ENCODE data around the gene DNAH8.

The DNAH8 gene, protein sequence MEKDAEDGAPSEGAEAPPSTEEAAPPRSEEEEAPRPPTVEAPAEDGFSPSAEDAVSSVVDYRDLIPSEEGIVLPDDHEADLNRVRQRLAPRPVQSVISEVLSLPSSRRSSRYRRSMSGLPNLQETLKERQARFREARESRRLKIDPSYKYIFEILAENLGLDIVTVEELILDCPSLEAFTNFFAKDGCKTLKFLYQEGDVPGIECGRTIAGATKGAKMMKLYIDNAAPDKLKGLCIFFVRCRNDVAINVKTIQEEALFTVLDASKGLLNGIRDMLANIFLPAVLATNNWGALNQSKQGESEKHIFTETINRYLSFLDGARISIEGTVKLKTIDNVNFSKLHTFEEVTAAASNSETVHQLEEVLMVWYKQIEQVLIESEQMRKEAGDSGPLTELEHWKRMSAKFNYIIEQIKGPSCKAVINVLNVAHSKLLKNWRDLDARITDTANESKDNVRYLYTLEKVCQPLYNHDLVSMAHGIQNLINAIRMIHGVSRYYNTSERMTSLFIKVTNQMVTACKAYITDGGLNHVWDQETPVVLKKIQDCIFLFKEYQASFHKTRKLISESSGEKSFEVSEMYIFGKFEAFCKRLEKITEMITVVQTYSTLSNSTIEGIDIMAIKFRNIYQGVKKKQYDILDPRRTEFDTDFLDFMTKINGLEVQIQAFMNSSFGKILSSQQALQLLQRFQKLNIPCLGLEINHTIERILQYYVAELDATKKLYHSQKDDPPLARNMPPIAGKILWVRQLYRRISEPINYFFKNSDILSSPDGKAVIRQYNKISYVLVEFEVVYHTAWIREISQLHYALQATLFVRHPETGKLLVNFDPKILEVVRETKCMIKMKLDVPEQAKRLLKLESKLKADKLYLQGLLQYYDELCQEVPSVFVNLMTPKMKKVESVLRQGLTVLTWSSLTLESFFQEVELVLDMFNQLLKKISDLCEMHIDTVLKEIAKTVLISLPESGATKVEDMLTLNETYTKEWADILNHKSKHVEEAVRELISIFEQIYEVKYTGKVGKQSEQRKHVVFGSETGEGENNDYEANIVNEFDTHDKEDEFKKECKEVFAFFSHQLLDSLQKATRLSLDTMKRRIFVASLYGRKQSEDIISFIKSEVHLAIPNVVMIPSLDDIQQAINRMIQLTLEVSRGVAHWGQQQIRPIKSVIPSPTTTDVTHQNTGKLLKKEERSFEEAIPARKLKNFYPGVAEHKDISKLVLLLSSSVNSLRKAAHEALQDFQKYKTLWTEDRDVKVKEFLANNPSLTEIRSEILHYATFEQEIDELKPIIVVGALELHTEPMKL (N-terminal part only)

DNA sequence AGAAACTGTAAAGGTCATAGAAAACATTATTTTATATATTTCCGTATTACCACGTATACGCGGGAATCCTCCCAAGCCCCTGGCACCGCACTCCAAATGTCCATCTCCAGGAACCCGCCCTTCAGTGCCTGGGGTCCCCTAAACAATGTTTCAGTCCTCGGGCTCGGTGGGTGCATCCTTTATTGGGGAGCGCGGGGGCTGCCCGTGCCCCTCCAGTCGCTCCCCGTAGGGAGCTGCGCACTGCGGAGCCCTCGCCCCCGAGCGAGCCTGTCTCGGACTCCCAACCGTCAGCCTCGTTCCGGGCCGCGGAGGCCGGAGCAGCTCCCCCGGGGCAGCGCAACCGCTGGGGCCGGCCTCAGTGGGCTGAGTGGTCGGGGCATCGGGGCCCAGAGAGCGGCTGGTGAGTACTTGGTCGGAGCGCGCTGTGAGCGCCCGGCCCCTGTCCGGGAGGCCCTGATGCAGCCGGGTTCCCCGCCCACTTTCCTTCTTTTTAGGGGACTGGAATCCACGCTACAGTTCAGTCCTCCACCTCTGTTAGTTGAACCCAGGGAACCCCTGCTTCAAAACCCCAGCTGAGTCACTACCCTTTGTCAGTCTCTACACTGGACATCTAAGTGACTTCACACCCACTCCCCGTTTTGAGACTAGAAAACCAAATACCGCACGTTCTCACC is at the start of gene DNAH8:
Gene DNAH8, plus strand, starts transcription at position 296 of the 674 bp plus-strand sequence. CDS start 7,499 bp downstream, outside the sequence.
- peak within 1 kb of the TSS; percentile 42 for H3K4me3 ChIP-seq (replicated peaks; ENCODE audit: low read depth, low read length)
- no peak for DNase-seq (ENCODE audit: low read depth)
- TF ChIP-seq, protein P1, sequence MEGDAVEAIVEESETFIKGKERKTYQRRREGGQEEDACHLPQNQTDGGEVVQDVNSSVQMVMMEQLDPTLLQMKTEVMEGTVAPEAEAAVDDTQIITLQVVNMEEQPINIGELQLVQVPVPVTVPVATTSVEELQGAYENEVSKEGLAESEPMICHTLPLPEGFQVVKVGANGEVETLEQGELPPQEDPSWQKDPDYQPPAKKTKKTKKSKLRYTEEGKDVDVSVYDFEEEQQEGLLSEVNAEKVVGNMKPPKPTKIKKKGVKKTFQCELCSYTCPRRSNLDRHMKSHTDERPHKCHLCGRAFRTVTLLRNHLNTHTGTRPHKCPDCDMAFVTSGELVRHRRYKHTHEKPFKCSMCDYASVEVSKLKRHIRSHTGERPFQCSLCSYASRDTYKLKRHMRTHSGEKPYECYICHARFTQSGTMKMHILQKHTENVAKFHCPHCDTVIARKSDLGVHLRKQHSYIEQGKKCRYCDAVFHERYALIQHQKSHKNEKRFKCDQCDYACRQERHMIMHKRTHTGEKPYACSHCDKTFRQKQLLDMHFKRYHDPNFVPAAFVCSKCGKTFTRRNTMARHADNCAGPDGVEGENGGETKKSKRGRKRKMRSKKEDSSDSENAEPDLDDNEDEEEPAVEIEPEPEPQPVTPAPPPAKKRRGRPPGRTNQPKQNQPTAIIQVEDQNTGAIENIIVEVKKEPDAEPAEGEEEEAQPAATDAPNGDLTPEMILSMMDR (IDR thresholded peaks at IDR 0.05; ENCODE audit: low read length, missing control alignments), result no peak

DNA sequence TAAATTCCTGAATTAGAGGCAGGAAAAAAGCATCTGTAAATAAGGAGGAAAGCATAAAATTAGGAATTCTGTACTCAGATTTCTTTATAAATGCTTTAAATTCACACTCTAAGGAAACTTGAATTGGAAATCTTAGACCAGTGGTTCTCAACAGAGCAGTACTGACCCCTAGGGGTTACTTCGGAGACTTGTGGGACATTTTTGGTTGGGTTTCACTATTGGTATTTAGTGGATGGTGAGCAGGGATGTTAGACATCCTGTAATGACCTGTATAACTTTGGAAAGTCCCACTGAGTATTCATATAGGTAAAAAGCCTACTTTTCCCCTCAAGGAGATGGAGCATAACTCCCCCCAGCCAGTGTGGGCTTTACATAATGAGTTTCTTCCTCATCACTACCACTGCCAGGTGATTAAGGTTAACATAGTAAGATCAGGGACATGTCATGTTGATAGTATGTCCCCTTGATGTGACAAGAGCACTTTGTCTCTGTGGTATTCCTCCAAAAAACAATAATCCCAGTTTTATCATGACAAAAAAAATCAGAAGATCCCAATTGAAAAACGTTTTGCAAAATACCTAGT is 43.1 kb upstream of the DNAH8 start:
- no peak overlapping the region for H3K4me3 ChIP-seq (replicated peaks; ENCODE audit: low read depth, low read length)
- TF ChIP-seq, protein P1 (IDR thresholded peaks at IDR 0.05; ENCODE audit: low read length, missing control alignments), result peak; percentile 88
- peak; percentile 79 for DNase-seq (ENCODE audit: low read depth)

- no peak for DNase-seq (ENCODE audit: low read depth)
- TF ChIP-seq, protein P1 (IDR thresholded peaks at IDR 0.05; ENCODE audit: low read length, missing control alignments), result no peak
- no peak overlapping the region for H3K4me3 ChIP-seq (replicated peaks; ENCODE audit: low read depth, low read length)
These were observed 41.5 kb upstream of the DNAH8 start for GRCh38 chr6:38673397-38674165.

- TF ChIP-seq, protein P1 (IDR thresholded peaks at IDR 0.05; ENCODE audit: low read length, missing control alignments), result no peak
- no peak for DNase-seq (ENCODE audit: low read depth)
- H3K4me3 ChIP-seq (replicated peaks; ENCODE audit: low read depth, low read length), result no peak overlapping the region
These were observed 38.7 kb upstream of the DNAH8 start for GRCh38 chr6:38676236-38676973.

DNA sequence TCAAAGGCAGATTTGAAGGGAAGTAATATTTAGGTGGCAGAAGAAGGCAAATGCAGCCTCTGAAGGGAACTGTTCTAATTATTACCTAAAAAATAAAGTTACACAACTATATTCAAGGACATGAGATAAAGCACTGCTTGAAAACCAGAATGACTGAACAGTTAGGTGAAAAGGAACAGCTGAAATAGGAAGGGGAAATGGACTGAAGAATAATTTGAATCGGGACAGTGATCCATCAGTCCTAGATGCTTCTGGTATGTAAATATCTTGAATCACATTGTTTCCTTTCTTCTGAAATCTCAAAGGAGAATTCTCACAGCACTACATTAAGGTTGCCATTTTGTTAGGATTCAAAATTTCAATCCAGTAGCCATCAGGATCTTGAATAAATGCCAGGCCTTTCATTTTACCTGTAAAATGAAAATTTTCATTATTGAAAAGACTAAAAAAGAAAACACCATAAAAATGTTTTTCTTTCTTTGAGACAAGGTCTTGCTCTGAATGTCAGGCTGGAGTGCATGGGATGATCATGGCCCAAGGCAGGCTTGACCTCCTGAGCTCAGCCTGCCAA is 38.1 kb upstream of the DNAH8 start:
- no peak overlapping the region for H3K4me3 ChIP-seq (replicated peaks; ENCODE audit: low read depth, low read length)
- DNase-seq (ENCODE audit: low read depth), result no peak
- TF ChIP-seq, protein P1 (IDR thresholded peaks at IDR 0.05; ENCODE audit: low read length, missing control alignments), result no peak
